DND-41 (cell line): ENCODE data around the gene MKI67.

Experiments used
- EZH2 ChIP-seq: IDR thresholded peaks from 3 replicates; pipeline ENCODE4 v1.6.1; 2012; ENCODE audit warnings: borderline replicate concordance, low read depth, mild to moderate bottlenecking, moderate library complexity, low read length, inconsistent platforms; ENCODE audit not compliant: severe bottlenecking
- TF ChIP-seq, protein P1 (sequence below): IDR thresholded peaks from 2 replicates; pipeline ENCODE4 v1.5.1; 2012; ENCODE audit warnings: borderline replicate concordance, low read length, moderate library complexity, mild to moderate bottlenecking; ENCODE audit not compliant: poor library complexity, severe bottlenecking; ENCODE audit errors: extremely low read depth

- TF ChIP-seq, protein P1, sequence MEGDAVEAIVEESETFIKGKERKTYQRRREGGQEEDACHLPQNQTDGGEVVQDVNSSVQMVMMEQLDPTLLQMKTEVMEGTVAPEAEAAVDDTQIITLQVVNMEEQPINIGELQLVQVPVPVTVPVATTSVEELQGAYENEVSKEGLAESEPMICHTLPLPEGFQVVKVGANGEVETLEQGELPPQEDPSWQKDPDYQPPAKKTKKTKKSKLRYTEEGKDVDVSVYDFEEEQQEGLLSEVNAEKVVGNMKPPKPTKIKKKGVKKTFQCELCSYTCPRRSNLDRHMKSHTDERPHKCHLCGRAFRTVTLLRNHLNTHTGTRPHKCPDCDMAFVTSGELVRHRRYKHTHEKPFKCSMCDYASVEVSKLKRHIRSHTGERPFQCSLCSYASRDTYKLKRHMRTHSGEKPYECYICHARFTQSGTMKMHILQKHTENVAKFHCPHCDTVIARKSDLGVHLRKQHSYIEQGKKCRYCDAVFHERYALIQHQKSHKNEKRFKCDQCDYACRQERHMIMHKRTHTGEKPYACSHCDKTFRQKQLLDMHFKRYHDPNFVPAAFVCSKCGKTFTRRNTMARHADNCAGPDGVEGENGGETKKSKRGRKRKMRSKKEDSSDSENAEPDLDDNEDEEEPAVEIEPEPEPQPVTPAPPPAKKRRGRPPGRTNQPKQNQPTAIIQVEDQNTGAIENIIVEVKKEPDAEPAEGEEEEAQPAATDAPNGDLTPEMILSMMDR: peak; percentile 89
- TF ChIP-seq EZH2: no peak
These were observed 56.7 kb downstream of the MKI67 start for GRCh38 chr10:128069351-128070051.
